ENCODE data around the gene YPEL1. TPM values are rescaled to one million over a fixed set of nuclear protein-coding genes. Genes with fewer than 3 reads are reported as not detected.
A peak's percentile ranks its signal among the peaks of the same experiment; 100 is the strongest.

The YPEL1 gene
- polyA plus RNA-seq, 1 donor from 2014 or later = 16.8 TPM

- Mint-ChIP-seq H3K27ac (no peak overlapping the region), H3K4me3 (peak overlapping the region in 1 of 4 donors; percentile 1), H3K9me3 (no peaks in the 10 kb centered on the region), H3K27me3 (no peaks in the 10 kb centered on the region), H3K36me3 (no peaks in the 10 kb centered on the region), H3K4me1 (peaks cover 4 to 11% (median 8%) of the 10 kb centered on the region in 3 donors)
Observed at GRCh38 chr22:21660904-21661303, 74.7 kb downstream of the YPEL1 start.

DNA sequence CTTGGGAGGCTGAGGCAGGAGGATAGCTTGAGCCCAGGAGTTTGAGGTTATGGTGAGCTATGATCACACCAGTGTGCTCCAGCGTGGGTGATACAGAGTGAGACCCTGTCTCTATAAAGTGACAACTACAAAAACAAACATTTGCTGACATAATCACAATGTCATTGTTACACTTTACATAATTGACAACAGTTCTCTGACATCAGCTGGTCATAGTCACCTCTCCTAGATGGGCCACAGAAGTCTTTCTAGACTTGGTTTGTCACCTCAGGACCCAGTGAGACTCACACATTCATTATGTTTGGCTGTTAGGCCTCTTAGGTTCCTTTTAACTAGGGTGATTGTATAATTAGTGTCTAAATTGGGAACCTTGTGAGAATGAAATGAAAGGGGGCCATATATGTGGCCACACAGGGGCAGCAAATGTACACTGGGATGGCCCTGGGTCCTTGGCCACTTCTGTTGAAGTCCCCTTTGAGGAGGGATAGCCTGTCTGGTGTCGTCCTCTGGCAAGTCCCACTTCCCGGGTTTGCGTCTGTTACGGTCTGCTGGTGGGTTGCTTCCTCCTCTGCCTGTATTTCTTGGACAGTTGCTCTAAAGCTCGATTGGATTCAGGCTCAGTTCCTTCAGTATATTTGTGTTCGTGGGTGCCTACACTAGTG lies 75.6 kb downstream of the YPEL1 start:
- Mint-ChIP-seq H3K27ac (no peak overlapping the region), H3K9me3 (no peaks in the 10 kb centered on the region), H3K27me3 (no peaks in the 10 kb centered on the region), H3K36me3 (no peaks in the 10 kb centered on the region), H3K4me1 (peaks cover 4 to 9% (median 8%) of the 10 kb centered on the region in 3 donors), H3K4me3 (peak overlapping the region in 1 of 4 donors; percentile 69)

DNA sequence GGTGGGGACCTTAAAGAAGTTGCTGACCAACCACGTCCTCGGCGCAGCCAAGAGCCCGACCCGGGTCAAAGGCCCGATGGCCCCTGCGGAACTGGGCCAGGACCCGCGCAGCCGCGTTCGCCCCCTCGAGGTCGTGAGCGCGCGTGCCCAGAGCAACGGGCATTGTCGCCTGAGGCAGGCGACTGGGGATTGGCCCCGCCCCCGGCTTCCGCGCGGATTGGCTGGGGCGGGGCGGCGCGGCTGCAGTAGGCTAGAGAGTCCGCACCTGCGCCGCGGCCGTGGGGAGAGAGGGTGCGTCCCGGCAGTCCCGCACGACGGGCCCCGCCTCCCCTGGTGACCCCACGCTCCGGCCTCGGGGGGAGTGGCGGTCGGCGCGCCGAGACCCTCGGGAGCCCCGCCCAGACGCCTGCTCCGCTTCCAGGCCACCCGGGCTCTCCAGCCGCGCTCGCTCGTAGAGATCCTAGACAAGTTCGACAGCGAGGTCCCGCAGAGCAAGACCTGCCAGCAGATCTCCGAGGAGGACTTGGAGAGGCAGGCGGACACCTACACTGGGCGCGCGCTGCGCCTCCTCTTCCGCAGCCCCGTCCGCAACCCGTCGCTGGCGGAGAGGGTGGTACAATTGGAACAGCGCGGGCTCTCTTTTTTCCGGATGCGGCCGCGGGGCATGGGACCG lies 78.1 kb downstream of the YPEL1 start:
- H3K36me3 Mint-ChIP-seq = no peaks in the 10 kb centered on the region
- H3K4me3 Mint-ChIP-seq = peak overlapping the region; percentile 57 to 96 (median 90)
- H3K4me1 Mint-ChIP-seq = peaks cover 4 to 8% (median 8%) of the 10 kb centered on the region in 3 donors
- H3K27ac Mint-ChIP-seq = no peak overlapping the region
- no peaks in the 10 kb centered on the region for H3K27me3 Mint-ChIP-seq
- no peaks in the 10 kb centered on the region for H3K9me3 Mint-ChIP-seq

- Mint-ChIP-seq H3K9me3 (no peaks in the 10 kb centered on the region), H3K4me3 (peak overlapping the region; percentile 80 to 89 (median 84)), H3K4me1 (peaks cover 5 to 9% (median 8%) of the 10 kb centered on the region in 3 donors), H3K27me3 (no peaks in the 10 kb centered on the region), H3K36me3 (no peaks in the 10 kb centered on the region), H3K27ac (no peak overlapping the region)
Observed at GRCh38 chr22:21657020-21657359, 78.6 kb downstream of the YPEL1 start.

DNA sequence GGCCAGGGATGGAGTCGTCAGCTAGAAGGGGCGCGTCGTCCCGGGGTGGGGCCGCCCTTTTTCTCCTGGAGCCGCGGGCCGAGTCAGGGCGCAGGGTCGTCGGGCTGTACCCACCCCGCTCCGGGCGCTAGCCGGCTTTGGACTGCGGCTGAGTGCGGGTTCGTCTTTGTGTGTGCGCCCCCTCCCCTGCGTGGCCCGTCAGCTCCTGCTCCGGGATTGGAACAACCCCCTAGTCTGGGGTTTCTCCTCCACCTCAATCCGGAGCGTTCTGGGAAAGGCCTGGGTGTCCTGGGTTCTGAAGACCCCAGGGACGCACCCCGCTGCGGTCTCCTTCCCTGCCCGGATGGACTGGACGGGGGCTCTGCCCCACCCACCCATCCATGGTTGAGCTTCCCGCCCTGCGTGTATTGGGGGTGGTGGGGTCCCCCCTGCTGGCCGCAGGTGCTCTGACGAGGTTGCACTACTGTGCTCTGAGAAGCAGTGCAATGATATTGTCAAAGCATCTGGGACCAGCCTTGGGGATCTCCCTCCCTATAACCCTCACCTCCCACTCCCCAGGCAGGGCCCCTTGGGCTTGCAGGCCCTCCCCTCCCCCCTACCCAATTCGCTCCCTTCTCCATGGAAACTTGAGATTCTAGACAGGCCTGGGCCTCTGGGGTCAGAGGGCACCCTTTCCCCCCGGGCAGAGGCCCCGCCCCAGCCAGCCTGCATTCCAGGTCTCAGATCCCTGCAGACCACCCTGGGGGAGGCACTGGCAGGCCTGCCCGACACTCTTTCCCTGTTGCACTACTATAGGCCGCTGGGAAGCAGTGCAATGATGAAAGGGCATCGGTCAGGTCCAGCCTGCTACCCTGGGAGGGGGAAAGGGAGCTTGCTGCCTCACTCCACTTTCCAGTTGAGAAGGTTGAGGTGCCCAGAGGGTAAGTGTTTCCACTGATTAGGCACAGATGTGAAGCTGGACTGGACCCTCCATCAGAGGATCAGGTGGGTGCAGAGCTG lies 82.7 kb downstream of the YPEL1 start:
- Mint-ChIP-seq H3K4me3 (peak overlapping the region; percentile 30 to 94 (median 76)), H3K36me3 (peaks cover 2% of the 10 kb centered on the region), H3K9me3 (no peaks in the 10 kb centered on the region), H3K27ac (peak overlapping the region in 2 of 3 donors; percentile 12 to 39), H3K27me3 (no peaks in the 10 kb centered on the region), H3K4me1 (peaks cover 13 to 19% (median 14%) of the 10 kb centered on the region in 3 donors)

GRCh38 chr22:21652010-21652546 lies 83.5 kb downstream of the YPEL1 start:
- H3K27me3 Mint-ChIP-seq = no peaks in the 10 kb centered on the region
- peaks cover 2% of the 10 kb centered on the region for H3K36me3 Mint-ChIP-seq
- H3K4me1 Mint-ChIP-seq = peaks cover 13 to 19% (median 14%) of the 10 kb centered on the region in 3 donors
- peak overlapping the region; percentile 86 to 94 (median 92) for H3K4me3 Mint-ChIP-seq
- peak overlapping the region in 2 of 3 donors; percentile 54 to 68 for H3K27ac Mint-ChIP-seq
- no peaks in the 10 kb centered on the region for H3K9me3 Mint-ChIP-seq

DNA sequence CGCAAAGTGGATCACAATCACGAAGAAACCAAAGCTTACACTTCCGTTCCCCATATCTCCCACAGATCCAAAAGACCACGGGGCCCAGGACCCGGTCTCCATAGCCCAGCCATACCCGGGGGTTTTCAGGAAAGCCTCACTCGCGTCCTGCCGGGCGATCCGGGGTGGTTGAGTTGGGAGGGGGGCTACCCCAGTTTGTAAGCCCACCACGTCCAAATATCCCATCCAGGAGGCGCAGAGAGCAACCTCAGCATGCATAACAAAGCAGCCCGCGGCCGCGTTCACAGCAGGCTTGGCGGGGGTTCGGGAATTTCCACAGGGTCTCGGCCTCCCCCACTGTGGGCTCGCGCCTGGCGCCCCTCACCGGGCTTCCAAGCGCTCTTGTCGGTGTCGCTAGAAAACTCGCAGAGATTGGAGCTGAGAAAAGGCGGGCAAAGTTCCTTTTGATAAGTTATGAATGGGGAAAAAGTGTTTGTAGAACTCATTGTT lies 84.0 kb downstream of the YPEL1 start:
- peak overlapping the region in 2 of 3 donors; percentile 54 to 68 for H3K27ac Mint-ChIP-seq
- peak overlapping the region; percentile 86 to 94 (median 92) for H3K4me3 Mint-ChIP-seq
- peaks cover 12 to 18% (median 17%) of the 10 kb centered on the region in 3 donors for H3K4me1 Mint-ChIP-seq
- no peaks in the 10 kb centered on the region for H3K9me3 Mint-ChIP-seq
- no peaks in the 10 kb centered on the region for H3K27me3 Mint-ChIP-seq
- H3K36me3 Mint-ChIP-seq = peaks cover 3% of the 10 kb centered on the region

DNA sequence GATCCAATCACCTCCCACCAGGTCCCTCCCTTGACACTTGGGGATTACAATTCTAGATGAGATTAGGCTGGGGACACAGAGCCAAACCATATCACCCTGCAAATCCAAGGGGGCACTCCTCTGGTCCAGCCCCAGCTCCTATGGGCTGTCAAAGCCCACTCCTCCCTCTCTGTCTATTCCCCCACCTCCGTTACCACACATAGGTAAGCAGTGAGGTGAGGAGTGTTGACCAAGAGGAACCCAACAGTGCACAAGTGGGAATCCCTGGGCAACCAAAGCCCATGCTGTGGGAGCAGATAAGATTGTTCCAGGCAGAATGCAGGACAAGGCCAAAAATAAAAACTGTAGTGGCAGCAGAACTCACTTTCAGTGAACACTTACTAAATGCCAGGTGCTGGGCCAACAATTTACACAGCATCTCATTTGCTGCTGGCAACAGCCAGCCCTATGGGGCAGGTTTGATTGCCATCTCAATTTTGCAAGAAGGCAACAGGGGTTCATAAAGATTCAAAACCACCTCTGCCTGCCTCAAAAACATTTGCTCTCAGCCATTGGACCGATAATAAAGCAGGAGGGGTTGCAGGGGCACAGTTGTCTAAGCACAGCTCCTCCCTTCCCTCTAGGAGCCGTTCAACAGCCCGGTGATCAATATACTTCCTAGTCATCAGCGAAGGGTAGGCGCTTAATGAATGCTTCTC lies 84.6 kb downstream of the YPEL1 start:
- Mint-ChIP-seq H3K27ac (peak overlapping the region in 1 of 3 donors; percentile 4), H3K4me1 (peaks cover 11 to 20% (median 18%) of the 10 kb centered on the region in 3 donors), H3K4me3 (peak overlapping the region; percentile 86 to 94 (median 92)), H3K9me3 (no peaks in the 10 kb centered on the region), H3K27me3 (no peaks in the 10 kb centered on the region), H3K36me3 (peaks cover 3% of the 10 kb centered on the region)

DNA sequence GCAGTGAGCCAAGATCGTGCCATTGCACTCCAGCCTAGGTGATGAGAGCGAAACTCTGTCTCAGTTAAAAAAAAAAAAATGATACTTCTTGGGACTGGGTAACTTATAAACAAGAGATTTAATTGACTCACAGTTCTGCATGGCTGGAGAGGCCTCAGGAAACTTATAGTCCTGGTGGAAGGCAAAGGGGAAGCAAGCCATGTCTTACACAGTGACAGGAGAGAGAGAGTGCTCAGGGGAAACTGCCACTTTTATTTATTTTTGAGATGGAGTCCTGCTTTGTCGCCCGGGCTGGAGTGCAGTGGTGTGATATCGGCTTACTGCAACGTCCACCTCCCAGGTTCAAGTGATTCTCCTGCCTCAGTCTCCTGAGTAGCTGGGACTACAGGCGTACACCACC lies 85.3 kb downstream of the YPEL1 start:
- Mint-ChIP-seq H3K4me1 (peaks cover 11 to 20% (median 18%) of the 10 kb centered on the region in 3 donors), H3K27ac (no peak overlapping the region), H3K36me3 (peaks cover 3% of the 10 kb centered on the region), H3K4me3 (peak overlapping the region in 2 of 4 donors; percentile 80 to 91), H3K9me3 (no peaks in the 10 kb centered on the region), H3K27me3 (no peaks in the 10 kb centered on the region)

Other genes starting within 250 kb of the YPEL1 start
- 0.29 TPM for gene RIMBP3C, start 184.3 kb downstream of the YPEL1 start, polyA plus RNA-seq
- 106 TPM for gene UBE2L3, start 168.1 kb downstream of the YPEL1 start, polyA plus RNA-seq
- gene YDJC, start 105.8 kb downstream of the YPEL1 start, polyA plus RNA-seq = 94.2 TPM
- gene CCDC116, start 103.0 kb downstream of the YPEL1 start, polyA plus RNA-seq = 0.11 TPM
- 61.5 TPM for gene SDF2L1, start 93.5 kb downstream of the YPEL1 start, polyA plus RNA-seq
- gene PPIL2, start 69.8 kb downstream of the YPEL1 start, polyA plus RNA-seq = 30.4 TPM
- 41.2 TPM for gene MAPK1, start 131.9 kb upstream of the YPEL1 start, polyA plus RNA-seq
- 9.6 TPM for gene PPM1F, start 217.1 kb upstream of the YPEL1 start, polyA plus RNA-seq
- 22.7 TPM for gene TOP3B, start 247.0 kb upstream of the YPEL1 start, polyA plus RNA-seq